K562 (cell line): ENCODE data around the gene PUS7. TPM values are rescaled to one million over a fixed set of nuclear protein-coding genes. Genes with fewer than 3 reads are reported as not detected.

Experiments used
- BHLHE40 ChIP-seq: IDR thresholded peaks from 2 replicates; pipeline ENCODE4 v1.6.1; 2011; ENCODE audit warnings: low read length, improper control_type of control experiment
- CBX5 ChIP-seq: IDR thresholded peaks from 2 replicates; pipeline ENCODE4 v1.6.1; 2014; ENCODE audit warnings: low read depth, borderline replicate concordance
- CHD1 ChIP-seq: fragments of 200-600 bp; sonication (generic); IDR thresholded peaks from one replicate; pipeline ENCODE4 v1.6.1; 2012; ENCODE audit warnings: mild to moderate bottlenecking, moderate library complexity, low read length, inconsistent platforms
- FOXP1 ChIP-seq: sonication (generic); formaldehyde crosslinking; IDR thresholded peaks from 2 replicates; pipeline ENCODE4 v1.8.0; 2022; ENCODE audit warnings: mild to moderate bottlenecking, missing genetic modification reagents
- HCFC1 ChIP-seq: IDR thresholded peaks from 2 replicates; pipeline ENCODE4 v1.6.1; 2012; ENCODE audit warnings: low read depth, low read length, improper control_type of control experiment
- KLF13 ChIP-seq: fragments of 450-650 bp; IDR thresholded peaks from 2 replicates; pipeline ENCODE4 v1.6.1; 2016; ENCODE audit warnings: missing genetic modification characterization, low read depth, mild to moderate bottlenecking, missing compliant biosample characterization, moderate library complexity, borderline replicate concordance
- POLR2AphosphoS2 ChIP-seq: IDR thresholded peaks from 2 replicates; pipeline ENCODE4 v1.6.1; 2012; ENCODE audit warnings: low read length, improper control_type of control experiment
- PTBP1 ChIP-seq: fragments of 200-400 bp; formaldehyde crosslinking; IDR thresholded peaks from 2 replicates; pipeline ENCODE4 v1.6.1; 2017; ENCODE audit warnings: low read depth, low read length
- SIRT6 ChIP-seq: IDR thresholded peaks from one replicate; pipeline ENCODE4 v1.6.1; 2012; ENCODE audit warnings: low read depth, mild to moderate bottlenecking, control low read depth, inconsistent platforms, low read length, moderate library complexity
- SNRNP70 ChIP-seq: fragments of 200-400 bp; formaldehyde crosslinking; optimal IDR thresholded peaks from 2 replicates; pipeline ENCODE3; 2017; ENCODE audit warnings: low read depth, low read length
- SP1 ChIP-seq: sonication (generic); formaldehyde crosslinking; IDR thresholded peaks from 2 replicates; pipeline ENCODE4 v1.8.1; 2022; ENCODE audit warnings: mild to moderate bottlenecking, missing genetic modification reagents
- SRF ChIP-seq, 2 experiments: fragments of 250-450, 450-650 bp in 1 of 2; sonication (Bioruptor Pico) in 1 of 2; sonication (generic) in 1 of 2; formaldehyde crosslinking; IDR thresholded peaks; 2 replicates each; pipeline versions ENCODE4 v1.5.0 to v1.5.1; 2020 to 2022; ENCODE audit warnings: mild to moderate bottlenecking in 1 of 2, missing genetic modification reagents in 1 of 2
- STAT5A ChIP-seq: IDR thresholded peaks from 2 replicates; pipeline ENCODE4 v1.6.1; 2012; ENCODE audit warnings: low read length, inconsistent platforms, borderline replicate concordance
- TEAD2 ChIP-seq: fragments of 450-650 bp; IDR thresholded peaks from 2 replicates; pipeline ENCODE4 v1.6.1; 2016; ENCODE audit warnings: missing genetic modification characterization, control low read depth, missing compliant biosample characterization
- TOE1 ChIP-seq, 2 experiments: fragments of 450-650 bp in 1 of 2; sonication (generic) in 1 of 2; formaldehyde crosslinking in 1 of 2; IDR thresholded peaks; 2 replicates each; pipeline versions ENCODE4 v1.7.1 to v1.8.0; 2016 to 2022; ENCODE audit warnings: borderline replicate concordance in 2 of 2, mild to moderate bottlenecking in 2 of 2, antibody characterized with exemption in 1 of 2, inconsistent platforms in 1 of 2, low read depth in 1 of 2, missing genetic modification reagents in 1 of 2, moderate library complexity in 1 of 2
- ZBTB1 ChIP-seq: sonication (generic); formaldehyde crosslinking; IDR thresholded peaks from 2 replicates; pipeline ENCODE4 v1.8.1; 2023; ENCODE audit warnings: missing genetic modification reagents, low read depth, mild to moderate bottlenecking, borderline replicate concordance
- ZEB2 ChIP-seq: fragments of 450-650 bp; IDR thresholded peaks from 2 replicates; pipeline ENCODE4 v1.6.1; 2016
- ZNF668 ChIP-seq: fragments of 250-450 bp; sonication (Bioruptor Pico); IDR thresholded peaks from 2 replicates; pipeline ENCODE4 v1.8.0; 2022; ENCODE audit warnings: mild to moderate bottlenecking, inconsistent platforms
- ZZZ3 ChIP-seq: fragments of 450-650 bp; IDR thresholded peaks from 2 replicates; pipeline ENCODE4 v1.6.1; 2016; ENCODE audit warnings: antibody characterized with exemption, mild to moderate bottlenecking, moderate library complexity
- polyA plus RNA-seq, 8 experiments: library from polyadenylated mRNA; depleted of rRNA in 4 of 8; stranded (reverse) in 5 of 8; unstranded in 3 of 8; fragments of >200 nt; fragmentation: Nextera tagmentation in 2 of 8; fragmentation: Illumina TruSeq in 1 of 8; extraction: Ambion mirVana in 2 of 8; extraction: Trizol in 1 of 8; gene quantifications; 2 replicates each; pipeline versions ENCODE4 v1.2.1 to v1.2.3, GENCODE V29; 2011 to 2014; ENCODE audit warnings: inconsistent platforms in 1 of 8, missing spikeins in 1 of 8
- total RNA-seq, 7 experiments: library from RNA; depleted of rRNA in 6 of 7; stranded (reverse); fragments of >200 nt in 6 of 7; fragmentation: Illumina TruSeq in 2 of 7; extraction: Trizol in 2 of 7; gene quantifications; 2 replicates each; pipeline versions ENCODE4 v1.2.1 to v1.2.3, GENCODE V29; 2011 to 2021; ENCODE audit warnings: low replicate concordance in 1 of 7
- TF ChIP-seq, protein P1 (sequence below): fragments of 450-650 bp; IDR thresholded peaks from 2 replicates; pipeline ENCODE4 v1.7.0; 2016; ENCODE audit warnings: borderline replicate concordance
- TF ChIP-seq, protein P2 (sequence below): sonication (generic); formaldehyde crosslinking; IDR thresholded peaks from 2 replicates; pipeline ENCODE4 v1.8.0; 2022; ENCODE audit warnings: mild to moderate bottlenecking, missing genetic modification reagents
- TF ChIP-seq, protein P3 (sequence below): fragments of 250-450 bp; sonication (Bioruptor Pico); IDR thresholded peaks from 2 replicates; pipeline ENCODE4 v1.4.0; 2020; ENCODE audit warnings: borderline replicate concordance

Gene PUS7
- total and polyA plus RNA-seq, 9 of the 15 experiments (the other 6 are each of a cell fraction or from before 2014, with no cell fraction given), result 15.1 to 95.6 (median 63.2) TPM

DNA sequence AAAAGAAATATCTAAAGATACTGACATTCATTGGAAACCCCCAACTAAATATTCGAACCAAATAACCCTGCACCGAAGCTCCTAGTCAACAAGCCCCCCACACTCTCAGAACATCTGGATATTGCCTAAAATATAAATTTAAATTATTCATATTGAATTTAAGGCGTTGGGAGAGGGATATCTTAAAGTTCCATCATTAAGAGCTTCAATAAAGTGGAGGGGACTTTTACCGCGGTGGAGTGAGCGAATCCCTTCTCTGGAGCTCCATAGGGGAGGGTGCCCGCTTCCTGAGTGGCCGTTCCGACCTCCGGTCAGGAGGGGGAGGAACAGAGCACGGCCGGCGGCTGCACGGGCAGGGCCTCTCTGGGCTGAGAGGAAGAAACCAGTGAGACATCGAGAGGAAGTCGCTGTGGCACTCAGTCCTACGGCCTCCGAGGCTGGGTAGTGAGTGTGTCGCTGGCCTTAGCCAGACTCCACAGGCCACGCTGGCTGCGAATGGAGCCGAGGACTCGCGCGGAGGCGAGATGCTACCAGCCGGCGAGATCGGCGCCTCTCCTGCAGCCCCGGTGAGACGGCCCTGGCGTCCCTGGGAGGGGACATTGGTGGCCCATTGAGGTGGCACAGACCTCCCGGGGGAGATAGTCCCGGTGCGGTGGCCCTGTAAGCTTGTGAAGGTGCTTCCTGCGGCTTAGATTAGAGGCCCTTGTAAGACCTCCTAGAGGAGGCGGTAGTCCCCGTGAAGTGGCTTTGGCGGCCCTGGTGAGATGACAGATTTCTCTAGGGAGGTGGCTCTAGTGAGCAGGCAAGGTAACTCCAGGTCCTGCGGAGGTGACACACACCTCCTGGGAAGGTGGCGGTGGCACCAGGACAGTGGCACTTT, 10.0 kb upstream of the PUS7 start, which contains the start of gene RINT1 (continued):
- peak; percentile 87 for TF ChIP-seq SP1 (CRISPR knock-in tag)
- TF ChIP-seq POLR2AphosphoS2, result peak; percentile 89; the same call in 1 of the 2 replicates
- TF ChIP-seq TOE1 (IDR thresholded peaks at IDR 0.05; ENCODE audit: borderline replicate concordance), result peak; percentile 76; the same call in 1 of the 2 replicates
- TF ChIP-seq TOE1 (CRISPR knock-in tag; IDR thresholded peaks at IDR 0.05; ENCODE audit: borderline replicate concordance, low read depth), result 0 out of 2 replicates have a peak, but pooled peaks have one; percentile 7
- TF ChIP-seq SRF (CRISPR knock-in tag; IDR thresholded peaks at IDR 0.05), result peak in 1 of 2 experiments; percentile 1; a peak in 1 of 4 replicates
- peak; percentile 27 for TF ChIP-seq SIRT6
- TF ChIP-seq BHLHE40, result peak; percentile 94
- TF ChIP-seq PTBP1, result peak; percentile 28; the same call in 1 of the 2 replicates
- peak; percentile 76 for TF ChIP-seq CBX5
- TF ChIP-seq STAT5A, result peak; percentile 64; the same call in 1 of the 2 replicates
- TF ChIP-seq ZZZ3, result peak; percentile 76
- TF ChIP-seq, protein P1, sequence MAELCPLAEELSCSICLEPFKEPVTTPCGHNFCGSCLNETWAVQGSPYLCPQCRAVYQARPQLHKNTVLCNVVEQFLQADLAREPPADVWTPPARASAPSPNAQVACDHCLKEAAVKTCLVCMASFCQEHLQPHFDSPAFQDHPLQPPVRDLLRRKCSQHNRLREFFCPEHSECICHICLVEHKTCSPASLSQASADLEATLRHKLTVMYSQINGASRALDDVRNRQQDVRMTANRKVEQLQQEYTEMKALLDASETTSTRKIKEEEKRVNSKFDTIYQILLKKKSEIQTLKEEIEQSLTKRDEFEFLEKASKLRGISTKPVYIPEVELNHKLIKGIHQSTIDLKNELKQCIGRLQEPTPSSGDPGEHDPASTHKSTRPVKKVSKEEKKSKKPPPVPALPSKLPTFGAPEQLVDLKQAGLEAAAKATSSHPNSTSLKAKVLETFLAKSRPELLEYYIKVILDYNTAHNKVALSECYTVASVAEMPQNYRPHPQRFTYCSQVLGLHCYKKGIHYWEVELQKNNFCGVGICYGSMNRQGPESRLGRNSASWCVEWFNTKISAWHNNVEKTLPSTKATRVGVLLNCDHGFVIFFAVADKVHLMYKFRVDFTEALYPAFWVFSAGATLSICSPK, result no peak
- TF ChIP-seq FOXP1 (CRISPR knock-in tag), result peak; percentile 95
- TF ChIP-seq, protein P2, sequence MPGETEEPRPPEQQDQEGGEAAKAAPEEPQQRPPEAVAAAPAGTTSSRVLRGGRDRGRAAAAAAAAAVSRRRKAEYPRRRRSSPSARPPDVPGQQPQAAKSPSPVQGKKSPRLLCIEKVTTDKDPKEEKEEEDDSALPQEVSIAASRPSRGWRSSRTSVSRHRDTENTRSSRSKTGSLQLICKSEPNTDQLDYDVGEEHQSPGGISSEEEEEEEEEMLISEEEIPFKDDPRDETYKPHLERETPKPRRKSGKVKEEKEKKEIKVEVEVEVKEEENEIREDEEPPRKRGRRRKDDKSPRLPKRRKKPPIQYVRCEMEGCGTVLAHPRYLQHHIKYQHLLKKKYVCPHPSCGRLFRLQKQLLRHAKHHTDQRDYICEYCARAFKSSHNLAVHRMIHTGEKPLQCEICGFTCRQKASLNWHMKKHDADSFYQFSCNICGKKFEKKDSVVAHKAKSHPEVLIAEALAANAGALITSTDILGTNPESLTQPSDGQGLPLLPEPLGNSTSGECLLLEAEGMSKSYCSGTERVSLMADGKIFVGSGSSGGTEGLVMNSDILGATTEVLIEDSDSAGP (CRISPR knock-in tag), result 0 out of 2 replicates have a peak, but pooled peaks have one; percentile 21
- TF ChIP-seq SNRNP70, result no peak
- TF ChIP-seq ZEB2, result peak; percentile 27; the same call in 1 of the 2 replicates
- TF ChIP-seq ZBTB1 (CRISPR knock-in tag), result peak; percentile 78; the same call in 1 of the 2 replicates
- TF ChIP-seq HCFC1, result peak; percentile 85
- TF ChIP-seq, protein P3, sequence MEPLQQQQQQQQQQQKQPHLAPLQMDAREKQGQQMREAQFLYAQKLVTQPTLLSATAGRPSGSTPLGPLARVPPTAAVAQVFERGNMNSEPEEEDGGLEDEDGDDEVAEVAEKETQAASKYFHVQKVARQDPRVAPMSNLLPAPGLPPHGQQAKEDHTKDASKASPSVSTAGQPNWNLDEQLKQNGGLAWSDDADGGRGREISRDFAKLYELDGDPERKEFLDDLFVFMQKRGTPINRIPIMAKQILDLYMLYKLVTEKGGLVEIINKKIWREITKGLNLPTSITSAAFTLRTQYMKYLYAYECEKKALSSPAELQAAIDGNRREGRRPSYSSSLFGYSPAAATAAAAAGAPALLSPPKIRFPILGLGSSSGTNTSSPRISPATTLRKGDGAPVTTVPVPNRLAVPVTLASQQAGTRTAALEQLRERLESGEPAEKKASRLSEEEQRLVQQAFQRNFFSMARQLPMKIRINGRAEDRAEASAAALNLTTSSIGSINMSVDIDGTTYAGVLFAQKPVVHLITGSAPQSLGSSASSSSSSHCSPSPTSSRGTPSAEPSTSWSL, result peak; percentile 82; the same call in 1 of the 2 replicates
- TF ChIP-seq KLF13 (tag), result peak; percentile 67
- TF ChIP-seq ZNF668 (CRISPR knock-in tag), result 0 out of 2 replicates have a peak, but pooled peaks have one; percentile 68
- 0 out of 2 replicates have a peak, but pooled peaks have one; percentile 13 for TF ChIP-seq TEAD2
- TF ChIP-seq CHD1, result peak; percentile 90
